SK-MEL-5 (cell line): ENCODE results near the gene EVL. TPM values are rescaled to one million over a fixed set of nuclear protein-coding genes. Genes with fewer than 3 reads are reported as not detected.
"Not testable (repeated sequence)": the region's sequence is repeated elsewhere in the genome, so short reads cannot be mapped to it uniquely, and the experiment has no call there.

ENCODE experiments used
- DNase-seq: peaks from one replicate; pipeline ENCODE4 v3.0.0-alpha.2; 2016; ENCODE audit warnings: low read depth, low spot score
- in situ Hi-C: cut with HindIII; loops from 2 replicates; pipeline ENCODE4 v1.10.0; 2016; ENCODE audit warnings: low sequenced_read_pairs, high pct_unique_total_duplicates, low pct_unique_long_range_greater_than_20kb
- total RNA-seq: library from RNA; depleted of rRNA; stranded (reverse); fragments of >200 nt; shearing (Covaris generic); gene quantifications from 2 replicates; pipeline ENCODE4 v1.2.3, GENCODE V29; 2014

Gene EVL
- total RNA-seq, 1 experiment from 2014 or later = 22.1 TPM

DNA sequence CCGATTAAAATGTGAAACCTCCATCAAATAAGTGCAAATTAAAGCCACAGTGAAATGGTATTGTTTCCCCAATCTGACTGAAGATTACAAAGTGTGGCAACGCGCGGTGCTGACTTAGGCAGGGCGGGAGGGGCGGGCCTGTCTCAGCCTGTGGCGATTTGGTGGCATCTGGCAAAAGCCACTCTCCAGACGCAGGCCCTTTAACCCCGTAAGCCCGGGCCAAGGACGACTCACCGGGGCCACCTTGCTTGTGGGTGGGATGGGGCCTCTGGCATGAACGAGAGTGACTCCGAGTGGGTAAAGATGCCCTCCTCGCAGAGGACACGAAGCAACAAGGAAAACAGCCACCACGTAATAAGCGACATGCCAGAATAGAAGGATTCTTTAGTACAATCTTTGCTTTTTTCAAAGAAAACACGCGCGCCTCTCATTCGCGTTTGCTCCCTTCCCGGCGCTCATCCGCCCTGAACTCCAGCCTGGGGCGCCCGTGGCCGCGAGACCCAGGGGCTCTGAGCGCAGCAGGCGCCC is 93.4 kb downstream of the EVL start:
- no peak for DNase-seq
- in situ Hi-C loops = no loop called here

DNA sequence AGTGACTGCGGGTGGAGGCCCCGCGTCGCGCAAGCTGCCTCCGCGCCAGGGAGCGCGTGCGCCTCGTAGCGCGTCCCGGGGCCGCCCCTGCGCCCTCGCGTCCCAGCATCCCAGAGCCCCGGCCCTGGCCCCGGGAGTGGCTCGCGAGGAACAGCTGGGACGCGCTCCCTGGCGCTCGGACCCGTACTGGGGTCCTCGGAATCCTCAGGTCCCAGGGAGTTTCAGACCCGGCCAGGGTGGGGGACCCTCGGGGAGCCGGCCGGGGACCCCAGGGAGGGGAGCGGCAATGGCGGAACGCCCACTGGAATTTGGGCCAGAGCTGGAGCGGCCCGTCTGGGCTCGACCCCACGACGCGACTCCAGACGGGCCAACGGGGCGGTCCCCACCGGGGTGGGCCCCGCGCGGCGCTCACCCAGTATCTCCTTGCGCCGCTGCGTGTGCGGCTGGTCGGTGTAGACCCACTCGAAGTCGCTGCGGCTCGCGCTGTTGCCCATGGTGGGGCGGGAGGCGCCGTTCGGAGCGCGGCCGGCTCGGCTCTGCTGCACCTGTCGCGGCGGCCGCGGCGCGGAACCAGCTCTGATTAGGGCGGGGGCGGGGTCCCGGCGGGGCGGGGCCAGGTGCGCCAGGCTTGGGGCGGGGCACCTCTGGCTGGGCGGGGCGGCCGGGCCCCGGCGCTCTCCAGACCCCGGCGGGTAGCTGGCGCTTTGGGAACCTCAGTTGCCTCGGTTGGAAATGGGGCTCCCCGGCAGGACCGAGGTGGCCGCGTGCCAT is 94.1 kb downstream of the EVL start, which contains the start of gene DEGS2:
Gene DEGS2, minus strand, starts transcription at position 552 of the 771 bp plus-strand sequence. Its CDS starts 58 bp downstream, at position 494.
- no peak for DNase-seq
- in situ Hi-C loops = no loop called here

DNA sequence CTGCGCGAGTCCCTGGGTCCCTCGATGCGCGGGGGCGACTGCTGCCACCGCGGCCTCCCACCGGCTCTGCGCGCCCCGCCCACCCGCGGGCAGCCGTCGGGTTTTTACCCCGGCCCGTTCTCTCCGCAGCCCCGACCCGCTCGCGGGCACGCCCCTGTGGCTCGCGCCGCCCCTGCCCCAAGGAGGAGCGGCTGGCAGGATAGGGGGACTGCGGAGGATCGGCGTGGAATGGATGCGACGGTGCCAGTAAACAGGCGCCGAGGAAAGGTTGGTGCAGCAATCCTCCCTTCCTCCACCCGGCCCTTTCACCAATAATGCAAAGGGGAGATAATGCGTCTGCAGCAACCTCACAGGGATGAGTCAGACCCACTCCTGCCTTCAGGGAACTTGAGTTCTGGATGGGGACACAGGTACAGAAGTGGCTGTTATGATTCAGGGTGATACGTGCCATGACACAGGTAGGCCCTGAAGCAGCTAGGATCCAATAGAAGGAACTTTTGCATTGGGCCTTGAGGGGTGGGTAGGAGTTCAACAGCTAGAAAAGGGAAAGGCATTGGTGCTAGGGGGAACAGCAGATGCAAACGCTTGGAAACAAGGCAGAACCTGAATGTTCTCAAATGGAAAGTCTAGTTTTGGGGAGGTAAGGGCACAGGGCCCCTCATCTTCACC is 94.8 kb downstream of the EVL start:
- in situ Hi-C loops = no loop called here
- DNase-seq = no peak

DNA sequence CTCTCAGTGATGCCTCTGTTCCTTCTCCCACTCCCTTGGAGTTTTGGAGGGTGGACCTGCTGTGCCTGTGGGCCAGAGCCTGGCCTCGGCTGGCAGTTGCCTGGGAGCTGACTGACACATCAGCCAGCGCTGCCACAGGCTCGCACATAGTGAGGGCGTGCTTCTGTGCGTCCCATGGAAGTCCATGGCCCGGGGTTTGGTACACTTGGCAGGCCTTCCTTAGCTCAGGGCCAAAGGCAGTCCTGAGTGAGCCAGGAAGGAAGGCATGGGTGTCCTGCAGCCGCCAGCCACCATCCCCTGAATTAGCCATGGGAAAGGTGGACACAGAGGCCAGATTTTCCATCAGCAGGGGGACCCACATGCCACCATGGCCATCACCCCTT is 95.3 kb downstream of the EVL start:
- DNase-seq = no peak
- in situ Hi-C loops = no loop called here

DNA sequence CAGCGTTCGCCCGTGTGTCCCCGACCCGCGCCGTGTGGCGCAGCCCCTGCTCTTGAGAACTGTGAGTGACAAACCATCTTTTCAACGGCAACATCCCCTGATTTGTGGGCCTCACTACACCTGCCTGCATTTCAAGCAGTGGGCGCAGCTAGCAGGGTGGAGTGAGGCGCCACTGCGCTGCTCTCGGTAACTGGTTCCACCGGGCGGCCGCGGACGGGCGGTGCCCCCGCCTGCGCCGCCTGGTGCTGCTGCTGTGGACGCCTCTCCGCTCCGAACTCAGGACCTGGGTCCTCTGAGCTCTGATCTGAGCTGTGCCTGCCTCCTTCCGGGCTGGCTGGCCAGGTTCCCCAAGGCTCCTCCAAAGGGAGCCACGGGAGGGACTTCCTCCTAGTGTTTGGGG is 100.2 kb downstream of the EVL start:
- no peak for DNase-seq
- in situ Hi-C loops = no loop called here

DNA sequence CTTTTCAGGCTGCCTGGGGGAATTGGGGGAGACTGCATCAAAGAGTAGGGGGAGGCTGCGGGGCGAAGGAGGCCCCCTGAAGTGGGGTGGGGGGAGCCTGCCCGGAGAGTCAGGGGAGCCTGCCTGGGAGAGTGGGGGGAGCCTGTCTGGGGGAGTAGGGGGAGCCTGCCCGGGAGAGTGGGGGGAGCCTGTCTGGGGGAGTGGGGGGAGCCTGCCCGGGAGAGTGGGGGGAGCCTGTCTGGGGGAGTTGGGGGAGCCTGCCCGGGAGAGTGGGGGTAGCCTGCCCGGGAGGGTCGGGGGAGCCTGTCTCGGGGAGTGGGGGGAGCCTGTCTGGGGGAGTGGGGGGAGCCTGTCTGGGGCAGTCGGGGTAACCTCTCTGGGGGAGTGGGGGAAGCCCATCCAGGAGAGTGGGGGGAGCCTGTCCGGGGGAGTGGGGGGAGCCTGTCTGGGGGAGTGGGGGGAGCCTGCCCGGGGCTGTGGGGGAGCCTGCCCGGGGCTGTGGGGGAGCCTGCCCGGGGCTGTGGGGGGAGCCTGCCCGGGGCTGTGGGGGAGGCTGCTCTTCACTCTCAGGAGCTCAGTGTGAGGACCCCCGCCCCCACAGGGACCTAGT is 100.7 kb downstream of the EVL start:
- in situ Hi-C loops = no loop called here
- no peak for DNase-seq

DNA sequence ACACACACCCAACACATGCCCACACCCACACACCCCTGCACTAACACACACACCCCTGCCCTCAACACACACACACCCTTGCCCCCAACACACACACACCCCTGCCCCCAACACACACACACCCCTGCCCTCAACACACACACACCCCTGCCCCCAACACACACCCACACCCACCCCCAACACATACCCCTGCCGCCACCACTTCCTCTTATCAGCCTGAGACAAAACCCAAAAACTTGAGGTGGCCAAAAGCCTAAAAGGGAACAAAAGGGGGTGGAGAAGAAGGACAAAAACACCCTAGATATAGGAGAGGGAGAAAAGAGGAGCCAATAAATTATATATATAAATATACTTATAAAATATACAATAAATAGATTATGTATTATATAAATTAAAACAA is 103.3 kb downstream of the EVL start:
- DNase-seq = no peak
- in situ Hi-C loops = no loop called here

DNA sequence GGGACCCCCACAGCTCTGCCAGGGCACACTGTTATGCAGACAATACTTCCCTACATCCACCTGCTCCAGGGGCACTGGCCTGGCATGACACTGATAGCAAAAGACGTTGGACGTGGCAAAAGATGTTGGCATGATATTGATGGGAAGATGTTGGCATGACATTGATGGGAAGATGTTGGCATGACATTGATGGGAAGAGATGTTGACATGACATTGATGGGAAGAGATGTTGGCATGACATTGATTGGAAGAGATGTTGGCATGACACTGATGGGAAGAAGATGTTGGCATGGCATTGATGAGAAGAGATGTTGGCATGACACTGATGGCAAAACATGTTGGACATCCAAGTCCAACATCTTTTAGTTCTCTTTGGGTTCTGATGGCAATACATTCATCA is 105.7 kb downstream of the EVL start:
- DNase-seq = no peak
- in situ Hi-C loops = no loop called here

DNA sequence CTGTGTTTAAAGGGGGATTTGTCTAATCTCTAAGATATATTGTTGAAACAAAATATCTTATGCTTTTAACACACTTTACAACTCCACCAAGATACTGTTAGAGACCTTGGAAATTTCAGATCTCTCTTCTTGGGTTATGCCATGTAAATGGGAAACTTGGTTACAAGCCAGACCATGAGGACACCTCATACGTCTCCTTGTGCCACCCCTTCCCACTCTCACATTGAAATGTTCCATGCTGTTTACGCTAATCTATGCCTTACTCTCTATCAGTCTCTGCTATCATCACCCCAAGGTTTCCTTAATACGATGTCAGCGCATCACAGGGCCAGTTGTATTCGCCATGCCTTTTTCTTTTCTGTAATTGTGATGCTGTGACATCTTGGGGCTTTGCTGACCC is 107.6 kb downstream of the EVL start:
- no peak for DNase-seq
- in situ Hi-C loops = no loop called here

DNA sequence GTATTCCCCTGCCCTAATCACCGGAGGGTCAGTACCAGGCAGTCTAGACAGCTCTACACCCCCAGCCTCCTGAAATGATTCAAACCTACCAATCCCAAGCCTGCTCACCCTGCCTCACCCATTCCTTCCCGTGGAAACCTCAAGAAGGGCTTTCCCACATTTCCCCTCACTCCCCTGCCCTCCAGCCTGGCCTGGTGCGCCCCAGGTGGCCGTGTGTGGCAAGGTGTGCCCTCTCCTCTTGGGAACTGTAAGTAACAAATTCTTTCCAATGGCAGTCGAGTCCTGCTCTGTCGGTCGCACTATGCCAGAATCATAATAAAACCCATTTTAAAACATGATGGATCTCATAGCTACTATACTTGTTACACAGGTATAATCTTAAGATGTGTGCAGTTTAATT is 108.1 kb downstream of the EVL start:
- in situ Hi-C loops = no loop called here

DNA sequence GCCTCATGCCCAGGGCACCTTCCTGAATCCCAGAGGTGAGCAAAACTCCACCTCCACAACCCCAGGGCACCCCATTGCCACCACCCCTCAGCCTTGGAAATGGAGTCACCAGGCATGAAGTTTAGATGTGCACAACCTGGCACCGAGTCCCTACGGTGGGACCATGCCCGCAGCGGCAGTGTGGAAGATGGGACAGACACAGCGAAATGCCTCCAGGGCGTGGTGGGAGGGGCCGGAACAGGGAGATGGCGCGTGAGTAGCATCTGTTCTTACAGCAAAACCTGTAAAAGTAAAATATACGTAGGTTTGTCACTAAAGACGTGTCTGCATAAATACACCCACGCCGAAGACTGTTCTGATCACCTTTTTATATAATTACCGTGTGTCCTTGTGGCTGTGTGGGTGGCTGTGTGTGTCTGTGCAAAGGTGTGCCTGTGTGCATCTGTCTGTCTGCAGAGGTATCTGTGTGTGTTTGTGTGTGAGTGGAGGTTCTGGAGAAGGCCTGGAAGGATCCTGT is 111.6 kb downstream of the EVL start:
- no peak for DNase-seq
- in situ Hi-C loops = no loop called here

More for the DNA sequence above, 108.1 kb downstream of the EVL start:
- DNase-seq = no peak

DNA sequence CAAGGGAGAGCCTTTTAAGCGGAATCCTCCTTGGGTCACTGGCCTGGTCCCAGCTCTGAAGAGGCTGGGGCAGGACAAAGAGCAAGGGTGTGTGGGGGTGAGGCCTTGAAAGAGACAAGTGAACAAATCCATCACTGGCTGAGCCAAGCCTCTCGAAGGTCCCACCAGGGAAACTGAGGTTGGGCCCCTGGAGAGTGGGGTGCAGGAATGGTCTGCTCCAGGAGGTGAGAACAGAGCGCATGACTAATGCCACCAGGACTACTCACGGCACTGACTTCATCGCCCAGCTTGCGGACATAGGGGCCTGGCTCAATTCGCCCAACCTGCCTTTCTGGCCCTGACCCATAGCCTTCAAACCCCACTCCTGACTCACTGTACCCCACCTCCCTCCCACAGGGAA is 113.5 kb downstream of the EVL start:
- DNase-seq = no peak
- in situ Hi-C loops = no loop called here

DNA sequence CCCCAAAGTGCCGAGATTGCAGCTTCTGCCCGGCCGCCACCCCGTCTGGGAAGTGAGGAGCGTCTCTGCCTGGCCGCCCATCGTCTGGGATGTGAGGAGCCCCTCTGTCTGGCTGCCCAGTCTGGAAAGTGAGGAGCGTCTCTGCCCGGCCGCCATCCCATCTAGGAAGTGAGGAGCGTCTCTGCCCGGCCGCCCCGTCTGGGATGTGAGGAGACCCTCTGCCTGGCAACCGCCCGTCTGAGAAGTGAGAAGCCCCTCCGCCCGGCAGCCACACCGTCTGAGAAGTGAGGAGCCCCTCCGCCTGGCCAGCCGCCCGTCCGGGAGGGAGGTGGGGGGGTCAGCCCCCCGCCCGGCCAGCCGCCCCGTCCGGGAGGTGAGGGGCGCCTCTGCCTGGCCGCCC is 115.4 kb downstream of the EVL start:
- in situ Hi-C loops = not testable (repeated sequence)

DNA sequence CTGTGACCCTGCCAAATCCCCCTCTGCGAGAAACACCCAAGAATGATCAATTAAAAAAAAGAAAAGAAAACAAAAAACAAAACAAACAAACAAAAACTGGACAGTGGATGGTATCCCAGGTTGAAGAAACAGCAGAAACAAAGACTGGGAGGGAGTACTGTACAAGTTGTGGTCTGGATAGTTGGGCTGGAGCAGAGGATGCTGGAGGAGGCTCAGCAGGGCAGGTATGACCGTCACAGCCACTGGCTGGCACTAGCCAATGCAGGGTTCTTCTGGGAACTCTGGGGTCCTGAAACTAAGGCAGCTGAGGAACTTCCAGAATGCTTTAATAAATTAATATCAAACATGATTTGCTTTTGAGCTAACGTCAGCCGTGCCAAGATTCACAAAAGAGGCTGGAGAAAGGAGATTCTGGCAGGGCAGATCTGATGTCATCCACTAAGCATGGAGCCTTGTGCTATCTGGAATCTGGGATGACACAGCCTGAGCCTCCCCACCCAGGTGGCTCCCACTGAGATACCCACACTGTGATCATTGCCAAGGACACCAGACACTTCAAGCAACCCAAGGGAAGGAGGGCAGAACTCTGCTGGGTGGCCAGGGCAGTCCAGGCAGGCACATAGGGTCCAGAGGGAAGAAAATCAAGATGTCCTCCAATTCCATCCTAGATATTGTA is 116.8 kb downstream of the EVL start:
- in situ Hi-C loops, DNase-seq: not testable (repeated sequence)

More for the DNA sequence above, 115.4 kb downstream of the EVL start:
- not testable (repeated sequence) for DNase-seq

DNA sequence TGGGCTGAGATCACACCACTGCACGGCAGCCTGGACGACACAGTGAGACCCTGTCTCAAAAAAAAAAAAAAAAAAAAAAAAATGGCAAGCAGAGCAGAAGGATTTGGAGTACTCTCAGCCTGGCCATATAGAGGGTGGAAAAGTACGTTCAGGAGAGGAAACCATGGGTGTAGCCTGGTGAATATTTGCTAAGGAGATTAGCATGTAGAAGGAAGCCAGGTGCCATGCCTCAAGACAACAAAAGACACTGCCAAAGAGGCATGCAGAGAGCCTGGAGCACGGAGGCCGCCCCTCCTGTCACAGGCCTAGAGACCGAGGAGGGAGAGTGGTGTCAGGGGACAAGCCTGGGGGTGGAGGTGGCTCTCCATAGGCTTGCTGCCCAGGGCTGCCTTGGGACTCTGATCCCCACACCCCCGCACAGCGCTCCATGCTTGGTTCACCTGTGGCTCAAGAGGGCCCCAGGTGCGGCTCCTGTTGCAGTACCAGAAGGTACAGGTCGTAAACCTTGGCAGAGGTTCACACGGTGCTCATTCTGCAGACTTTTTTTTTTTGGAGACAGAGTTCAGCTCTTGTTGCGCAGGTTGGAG is 122.1 kb downstream of the EVL start:
- in situ Hi-C loops = no loop called here
- no peak for DNase-seq

DNA sequence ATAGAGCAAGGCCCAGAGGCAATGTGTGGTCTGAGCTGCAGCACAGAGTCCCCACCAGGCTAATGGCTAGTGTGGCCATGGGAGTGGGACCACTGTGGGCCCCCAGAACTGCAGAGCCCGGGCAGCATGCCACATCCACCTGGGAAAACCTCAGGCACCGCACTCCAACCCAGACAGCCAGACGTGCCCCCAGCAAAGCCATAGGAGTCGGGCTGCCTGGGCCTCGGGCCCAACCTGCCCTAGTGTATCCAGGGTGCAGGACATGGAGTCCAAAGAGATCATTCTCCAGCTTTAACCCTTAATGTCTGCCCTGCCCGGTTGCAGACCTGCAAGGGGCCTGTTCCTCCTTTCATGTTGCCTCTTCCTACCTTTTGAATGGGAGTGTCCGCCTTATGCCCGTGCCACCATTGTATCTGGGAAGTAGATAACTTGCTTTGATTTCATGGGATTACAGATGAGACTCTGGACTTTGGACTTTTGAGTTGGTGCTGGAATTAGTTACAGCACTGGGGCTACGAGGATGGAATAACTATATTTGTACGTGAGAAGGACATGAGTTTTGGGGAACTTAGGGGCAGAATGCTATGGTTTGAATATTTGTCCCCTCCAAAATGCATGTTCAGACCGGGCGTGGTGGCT is 123.3 kb downstream of the EVL start:
- DNase-seq = no peak
- in situ Hi-C loops = no loop called here

DNA sequence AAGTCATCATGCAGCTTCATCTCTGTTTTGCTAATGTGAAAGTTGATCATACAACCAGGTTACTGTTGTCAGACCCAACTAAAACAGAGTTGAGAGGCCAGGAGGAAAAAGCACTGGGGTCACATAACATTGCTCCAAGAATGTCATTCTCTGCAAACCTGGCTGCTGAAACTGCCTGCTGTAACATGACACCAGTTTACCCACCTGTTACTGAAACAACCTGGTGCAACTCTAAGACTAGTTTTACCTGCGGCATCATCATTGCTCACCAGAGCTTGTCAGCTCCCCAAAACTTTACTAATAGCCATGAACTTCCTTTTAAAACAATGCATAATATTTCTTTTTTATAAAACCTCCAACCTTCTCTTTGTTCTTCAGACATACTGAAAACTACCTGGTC is 124.9 kb downstream of the EVL start:
- DNase-seq = no peak
- in situ Hi-C loops = no loop called here
